Stimulated activated CD4-positive, alpha-beta T cell treated with anti-CD3 and anti-CD28 coated beads, TNF-alpha, amount 100 ng/mL, for 1 hour (primary cell): ENCODE results near the gene LITAFD.
"Not testable (repeated sequence)": the region's sequence is repeated elsewhere in the genome, so short reads cannot be mapped to it uniquely, and the experiment has no call there.

Experiments
- DNase-seq, 3 donors: peaks; one replicate each; pipeline ENCODE4 v3.0.0-alpha.2; 2020; ENCODE audit warnings: low read depth in 3 of 3, low spot score in 1 of 3

Gene LITAFD

GRCh38 chr16:8872071-8872470 lies 10.1 kb upstream of the LITAFD start:
- no peak for DNase-seq

GRCh38 chr16:8872967-8873865 lies 8.9 kb upstream of the LITAFD start:
- no peak for DNase-seq

- not testable (repeated sequence) for DNase-seq
Measured at GRCh38 chr16:8873866-8874195, 8.3 kb upstream of the LITAFD start.

- DNase-seq, result no peak
Measured at GRCh38 chr16:8874388-8874787, 7.8 kb upstream of the LITAFD start.

- DNase-seq, result not testable (repeated sequence)
Measured at GRCh38 chr16:8875317-8875716, 6.8 kb upstream of the LITAFD start.

- no peak for DNase-seq
Measured at GRCh38 chr16:8877894-8878522, 4.1 kb upstream of the LITAFD start.

GRCh38 chr16:8878523-8878911 lies 3.6 kb upstream of the LITAFD start:
- no peak for DNase-seq

GRCh38 chr16:8880839-8881510 lies 1.2 kb upstream of the LITAFD start:
- DNase-seq, result no peak

GRCh38 chr16:8882725-8883377 lies 700 bp downstream of the LITAFD start:
- no peak for DNase-seq

GRCh38 chr16:8885674-8886592 lies 3.8 kb downstream of the LITAFD start:
- DNase-seq, result no peak

GRCh38 chr16:8886593-8887430 lies 4.7 kb downstream of the LITAFD start:
- DNase-seq, result no peak

- DNase-seq, result no peak
Measured at GRCh38 chr16:8887431-8887765, 5.2 kb downstream of the LITAFD start.

- DNase-seq, result no peak
Measured at GRCh38 chr16:8887952-8888560, 5.9 kb downstream of the LITAFD start.

- DNase-seq, result no peak
Measured at GRCh38 chr16:8888951-8889892, 7.1 kb downstream of the LITAFD start.

- DNase-seq, result no peak
Measured at GRCh38 chr16:8889893-8890548, 7.9 kb downstream of the LITAFD start.

- DNase-seq, result no peak
Measured at GRCh38 chr16:8890549-8890921, 8.4 kb downstream of the LITAFD start.

GRCh38 chr16:8892101-8892575 lies 10.0 kb downstream of the LITAFD start:
- no peak for DNase-seq

- no peak for DNase-seq
Measured at GRCh38 chr16:8893426-8893825, 11.3 kb downstream of the LITAFD start.
